GM21825 (cell line): ENCODE measurements around the gene MET.
"Not testable (repeated sequence)": the region's sequence is repeated elsewhere in the genome, so short reads cannot be mapped to it uniquely, and the experiment has no call there.

Experiments
- ATAC-seq: cut with Tn5 transposase; IDR thresholded peaks from one replicate; pipeline ENCODE4 v1.9.1; 2021; ENCODE audit warnings: mild to moderate bottlenecking, moderate library complexity; ENCODE audit not compliant: unreplicated experiment

The MET gene

GRCh38 chr7:116697761-116698160 is 25.8 kb downstream of the MET start:
- no peak for ATAC-seq

- ATAC-seq = no peak
These were observed 26.4 kb downstream of the MET start for GRCh38 chr7:116698396-116698795.

GRCh38 chr7:116698930-116699721 is 27.1 kb downstream of the MET start:
- no peak for ATAC-seq

DNA sequence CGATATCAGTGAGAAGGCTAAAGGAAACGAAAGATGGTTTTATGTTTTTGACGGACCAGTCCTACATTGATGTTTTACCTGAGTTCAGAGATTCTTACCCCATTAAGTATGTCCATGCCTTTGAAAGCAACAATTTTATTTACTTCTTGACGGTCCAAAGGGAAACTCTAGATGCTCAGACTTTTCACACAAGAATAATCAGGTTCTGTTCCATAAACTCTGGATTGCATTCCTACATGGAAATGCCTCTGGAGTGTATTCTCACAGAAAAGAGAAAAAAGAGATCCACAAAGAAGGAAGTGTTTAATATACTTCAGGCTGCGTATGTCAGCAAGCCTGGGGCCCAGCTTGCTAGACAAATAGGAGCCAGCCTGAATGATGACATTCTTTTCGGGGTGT is 27.7 kb downstream of the MET start:
- ATAC-seq = no peak

DNA sequence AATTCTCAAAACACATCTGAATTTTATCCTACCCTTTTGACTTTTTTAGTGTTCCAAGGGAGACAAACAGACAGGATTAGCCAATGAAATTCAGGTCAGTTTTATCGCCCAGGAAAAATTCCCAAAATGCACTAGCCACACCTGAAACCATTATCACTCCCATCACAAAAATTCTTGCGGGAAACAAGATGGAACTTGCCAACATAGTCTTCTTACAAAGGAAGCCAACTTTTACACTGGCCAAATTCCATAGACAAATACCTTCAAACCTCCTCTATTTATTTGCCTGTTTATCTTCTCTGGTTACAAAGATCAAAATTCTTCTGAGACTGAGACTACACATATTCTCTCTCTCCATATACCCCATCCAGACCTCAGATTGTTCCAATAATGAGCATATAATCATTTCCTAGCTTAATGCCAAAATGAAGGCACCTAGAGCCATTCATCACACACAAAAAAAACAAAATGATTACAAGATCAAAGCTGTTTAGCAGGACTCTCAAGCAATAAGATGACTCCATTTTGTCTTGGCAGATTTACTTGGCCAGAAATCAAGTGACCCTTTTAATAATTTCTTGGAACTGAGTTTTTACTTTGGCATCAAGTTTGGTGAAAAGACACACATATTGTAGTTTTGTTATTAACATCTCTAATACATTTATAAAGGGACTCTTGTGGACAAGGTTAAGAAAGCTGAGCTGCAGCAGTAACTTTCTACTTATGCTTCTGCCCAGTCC is 30.2 kb downstream of the MET start:
- no peak for ATAC-seq

GRCh38 chr7:116704650-116705228 is 32.7 kb downstream of the MET start:
- ATAC-seq = no peak

GRCh38 chr7:116705419-116705818 is 33.4 kb downstream of the MET start:
- ATAC-seq = no peak

- no peak for ATAC-seq
These were observed 34.7 kb downstream of the MET start for GRCh38 chr7:116706668-116707126.

- no peak for ATAC-seq
These were observed 35.3 kb downstream of the MET start for GRCh38 chr7:116707289-116707688.

- ATAC-seq = no peak
These were observed 36.3 kb downstream of the MET start for GRCh38 chr7:116708248-116708647.

DNA sequence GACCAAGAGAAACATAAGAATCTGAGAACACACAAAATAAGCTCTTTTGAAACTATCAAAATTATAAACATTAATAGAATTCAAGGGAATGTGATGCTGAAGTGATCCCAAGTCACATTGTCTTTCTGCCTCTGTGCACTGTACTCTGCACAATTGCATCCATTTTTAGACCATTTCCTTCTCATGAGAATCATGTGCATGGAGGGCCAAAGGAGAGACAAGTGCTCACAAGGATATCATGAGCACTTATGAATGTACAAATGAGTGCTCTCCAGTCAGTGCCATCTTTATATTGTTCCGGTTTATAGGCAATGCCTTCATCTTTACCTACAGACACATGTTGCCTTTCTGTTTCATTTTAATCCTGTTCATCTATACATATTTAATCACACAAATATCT is 36.9 kb downstream of the MET start:
- no peak for ATAC-seq

GRCh38 chr7:116709336-116709735 is 37.3 kb downstream of the MET start:
- ATAC-seq = no peak

GRCh38 chr7:116710764-116711452 is 38.9 kb downstream of the MET start:
- no peak for ATAC-seq

DNA sequence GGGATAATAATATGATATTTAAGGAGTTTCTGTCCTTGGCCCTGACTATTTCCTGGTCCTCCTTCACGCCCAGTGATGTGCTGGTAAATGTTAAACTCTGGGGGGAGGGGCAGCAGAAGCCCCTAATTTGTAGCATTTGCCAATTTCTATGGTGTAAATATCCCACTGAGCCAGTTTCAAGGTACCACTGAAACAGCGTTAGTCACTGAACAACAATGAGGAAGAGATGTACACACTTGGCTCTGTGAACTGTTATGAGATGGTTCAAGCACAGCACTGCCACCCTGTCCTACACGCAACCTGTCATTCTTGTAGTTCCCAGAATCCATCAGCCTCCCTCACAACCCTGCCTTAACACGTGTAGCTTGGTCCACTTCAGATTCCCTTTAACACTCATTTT is 39.8 kb downstream of the MET start:
- ATAC-seq = no peak

DNA sequence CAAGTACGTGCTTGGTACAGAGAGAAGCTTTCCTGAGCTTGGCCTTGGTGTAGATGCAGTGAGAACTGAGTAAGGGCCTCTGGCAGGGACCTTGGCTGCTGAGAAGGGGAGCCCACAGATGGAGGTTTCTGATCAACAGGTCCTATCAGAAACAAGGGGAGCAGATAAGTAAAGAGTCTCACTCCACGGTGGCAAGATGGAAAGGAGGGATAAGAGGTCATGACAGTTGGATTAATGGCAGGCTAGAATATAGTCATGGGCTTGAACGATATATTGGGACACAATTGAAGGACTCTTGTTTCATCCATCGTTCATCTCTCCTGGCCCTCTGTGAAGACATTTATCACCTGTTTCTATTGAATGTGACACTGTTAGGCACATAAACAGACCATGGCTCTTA is 41.5 kb downstream of the MET start:
- ATAC-seq = no peak

- no peak for ATAC-seq
These were observed 41.9 kb downstream of the MET start for GRCh38 chr7:116713918-116714317.

GRCh38 chr7:116715077-116715476 is 43.1 kb downstream of the MET start:
- no peak for ATAC-seq

GRCh38 chr7:116717137-116717536 is 45.1 kb downstream of the MET start:
- no peak for ATAC-seq

DNA sequence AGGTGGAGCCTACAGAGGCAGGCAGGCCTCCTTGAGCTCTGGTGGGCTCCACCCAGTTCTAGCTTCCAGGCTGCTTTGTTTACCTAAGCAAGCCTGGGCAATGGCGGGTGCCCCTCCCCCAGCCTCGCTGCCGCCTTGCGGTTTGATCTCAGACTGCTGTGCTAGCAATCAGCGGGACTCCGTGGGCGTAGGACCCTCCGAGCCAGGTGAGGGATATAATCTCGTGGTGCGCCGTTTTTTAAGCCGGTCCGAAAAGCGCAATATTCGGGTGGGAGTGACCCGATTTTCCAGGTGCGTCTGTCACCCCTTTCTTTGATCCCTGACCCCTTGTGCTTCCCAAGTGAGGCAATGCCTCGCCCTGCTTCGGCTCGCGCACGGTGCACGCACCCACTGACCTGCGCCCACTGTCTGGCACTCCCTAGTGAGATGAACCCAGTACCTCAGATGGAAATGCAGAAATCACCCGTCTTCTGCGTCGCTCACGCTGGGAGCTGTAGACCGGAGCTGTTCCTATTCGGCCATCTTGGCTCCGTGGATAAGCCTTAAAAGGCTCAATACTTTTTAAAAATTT is 52.0 kb downstream of the MET start:
- ATAC-seq = not testable (repeated sequence)

DNA sequence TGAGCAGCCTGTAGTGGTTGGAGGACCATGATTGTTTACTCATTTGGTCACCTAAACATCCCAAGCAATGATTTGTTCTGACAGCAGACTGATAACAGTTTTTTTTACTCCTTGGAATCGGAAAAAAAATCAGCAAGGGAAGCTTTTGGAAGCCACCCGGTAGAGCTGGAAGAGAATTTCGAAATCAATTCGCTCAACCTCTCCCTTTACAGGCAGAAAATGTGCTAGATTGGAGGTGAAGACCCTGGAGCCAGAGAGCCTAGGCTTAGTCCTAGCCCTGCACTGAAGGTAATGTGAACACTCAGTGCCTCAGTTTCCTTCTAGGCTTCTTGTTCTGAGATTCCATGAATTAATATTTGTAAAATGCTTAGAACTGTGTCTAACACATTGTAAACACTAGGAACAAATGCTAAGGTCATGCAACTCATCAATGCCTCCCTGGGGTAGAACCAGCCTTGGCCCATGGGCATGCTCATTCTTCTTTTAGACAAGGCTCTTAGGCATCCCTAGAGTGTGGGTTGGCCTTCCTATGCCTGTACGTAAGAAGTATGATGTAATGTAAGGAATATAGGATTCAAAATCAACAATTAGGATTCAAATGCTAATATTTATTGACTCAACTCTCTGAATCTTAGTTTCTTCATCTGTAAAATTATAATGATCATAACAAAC is 52.7 kb downstream of the MET start:
- no peak for ATAC-seq
